Activated CD8-positive, alpha-beta memory T cell treated with anti-CD3 and anti-CD28 coated beads, Interleukin-2, amount 50 U/mL, for 48 hours (primary cell): ENCODE results near the gene STXBP6.
"Not testable (repeated sequence)": the region's sequence is repeated elsewhere in the genome, so short reads cannot be mapped to it uniquely, and the experiment has no call there.

Experiments used
- DNase-seq: peaks from one replicate; pipeline ENCODE4 v3.0.0-alpha.2; 2020

Gene STXBP6

GRCh38 chr14:24952851-24953666 lies 96.9 kb downstream of the STXBP6 start:
- DNase-seq = no peak

GRCh38 chr14:24948261-24948847 lies 101.6 kb downstream of the STXBP6 start:
- DNase-seq = no peak

- no peak for DNase-seq
Measured at GRCh38 chr14:24947131-24947530, 102.8 kb downstream of the STXBP6 start.

- no peak for DNase-seq
Measured at GRCh38 chr14:24944800-24945199, 105.1 kb downstream of the STXBP6 start.

- DNase-seq = no peak
Measured at GRCh38 chr14:24943024-24943423, 106.9 kb downstream of the STXBP6 start.

GRCh38 chr14:24941719-24942118 lies 108.2 kb downstream of the STXBP6 start:
- DNase-seq = no peak

GRCh38 chr14:24940213-24940783 lies 109.6 kb downstream of the STXBP6 start:
- DNase-seq = no peak

- DNase-seq = no peak
Measured at GRCh38 chr14:24938593-24938992, 111.4 kb downstream of the STXBP6 start.

- no peak for DNase-seq
Measured at GRCh38 chr14:24937300-24937699, 112.6 kb downstream of the STXBP6 start.

- not testable (repeated sequence) for DNase-seq
Measured at GRCh38 chr14:24936773-24937172, 113.2 kb downstream of the STXBP6 start.

- no peak for DNase-seq
Measured at GRCh38 chr14:24935796-24936195, 114.2 kb downstream of the STXBP6 start.

- DNase-seq = no peak
Measured at GRCh38 chr14:24928386-24928900, 121.5 kb downstream of the STXBP6 start.

- DNase-seq = no peak
Measured at GRCh38 chr14:24927809-24928208, 122.1 kb downstream of the STXBP6 start.

- no peak for DNase-seq
Measured at GRCh38 chr14:24925771-24926374, 124.1 kb downstream of the STXBP6 start.

- no peak for DNase-seq
Measured at GRCh38 chr14:24924544-24924943, 125.4 kb downstream of the STXBP6 start.

GRCh38 chr14:24921903-24922302 lies 128.0 kb downstream of the STXBP6 start:
- no peak for DNase-seq

- no peak for DNase-seq
Measured at GRCh38 chr14:24920265-24921075, 129.5 kb downstream of the STXBP6 start.

GRCh38 chr14:24918822-24919221 lies 131.1 kb downstream of the STXBP6 start:
- no peak for DNase-seq

- DNase-seq = no peak
Measured at GRCh38 chr14:24915958-24916595, 133.9 kb downstream of the STXBP6 start.

- no peak for DNase-seq
Measured at GRCh38 chr14:24915403-24915921, 134.5 kb downstream of the STXBP6 start.

- no peak for DNase-seq
Measured at GRCh38 chr14:24913746-24914145, 136.2 kb downstream of the STXBP6 start.

GRCh38 chr14:24913021-24913420 lies 136.9 kb downstream of the STXBP6 start:
- DNase-seq = no peak
